ENCODE measurements around the gene PPP2CA. TPM values are rescaled to one million over a fixed set of nuclear protein-coding genes. Genes with fewer than 3 reads are reported as not detected.

Gene PPP2CA
- total RNA-seq, 1 experiment from 2014 or later = 184 TPM

DNA sequence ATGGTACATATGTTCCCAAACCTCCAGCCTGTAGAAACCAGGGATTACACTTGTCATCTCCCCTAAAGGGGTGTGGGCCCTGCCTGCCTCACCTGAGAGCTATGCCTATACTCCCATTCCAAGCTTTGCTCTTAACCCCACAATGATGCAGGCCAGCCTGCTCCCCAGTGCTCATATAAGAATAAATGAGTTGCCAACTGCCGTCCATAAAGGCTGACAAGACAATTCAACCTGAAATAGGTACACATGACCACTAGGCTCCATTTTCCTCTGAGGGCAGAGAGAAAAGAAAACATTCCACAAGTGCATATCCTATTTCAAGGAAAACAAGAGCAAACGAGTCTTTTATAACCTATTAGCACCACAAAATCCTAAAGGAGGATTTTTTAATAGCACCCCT, 77.6 kb downstream of the PPP2CA start:
- CTCF ChIA-PET = interaction anchor here (1.4 kb wide), 1 partner anchor 109 kb away, joined by 3 read pairs; no protein-coding TSS in a partner anchor
- intact Hi-C loops (cut with micrococcal nuclease; ENCODE audit: unreplicated experiment) = no loop called here
- POLR2A ChIA-PET = no interaction called here
- Histone ChIP-seq H3K27me3 (ENCODE audit: control insufficient read depth, insufficient read depth, low read length) (no peaks in the 10 kb centered on the region), H3K27ac (ENCODE audit: low read length) (no peak overlapping the region), H3K36me3 (ENCODE audit: control insufficient read depth, insufficient read depth, low read length) (peaks cover 16% of the 10 kb centered on the region), H3K9me3 (ENCODE audit: control insufficient read depth, insufficient read depth, low read depth, low read length) (no peaks in the 10 kb centered on the region), H3K4me3 (ENCODE audit: low read depth in 2 of 2, low read length in 2 of 2) (no peak overlapping the region), H3K4me1 (ENCODE audit: control insufficient read depth, insufficient read depth, low read length) (peaks cover 3% of the 10 kb centered on the region; the same call in 1 of the 2 replicates)
- no peak for TF ChIP-seq TCF7L2 (IDR thresholded peaks at IDR 0.05; ENCODE audit: low read depth, low read length)
- TF ChIP-seq POLR2AphosphoS5 (IDR thresholded peaks at IDR 0.05; ENCODE audit: low read depth, low read length) = no peak
- TF ChIP-seq, protein P1, sequence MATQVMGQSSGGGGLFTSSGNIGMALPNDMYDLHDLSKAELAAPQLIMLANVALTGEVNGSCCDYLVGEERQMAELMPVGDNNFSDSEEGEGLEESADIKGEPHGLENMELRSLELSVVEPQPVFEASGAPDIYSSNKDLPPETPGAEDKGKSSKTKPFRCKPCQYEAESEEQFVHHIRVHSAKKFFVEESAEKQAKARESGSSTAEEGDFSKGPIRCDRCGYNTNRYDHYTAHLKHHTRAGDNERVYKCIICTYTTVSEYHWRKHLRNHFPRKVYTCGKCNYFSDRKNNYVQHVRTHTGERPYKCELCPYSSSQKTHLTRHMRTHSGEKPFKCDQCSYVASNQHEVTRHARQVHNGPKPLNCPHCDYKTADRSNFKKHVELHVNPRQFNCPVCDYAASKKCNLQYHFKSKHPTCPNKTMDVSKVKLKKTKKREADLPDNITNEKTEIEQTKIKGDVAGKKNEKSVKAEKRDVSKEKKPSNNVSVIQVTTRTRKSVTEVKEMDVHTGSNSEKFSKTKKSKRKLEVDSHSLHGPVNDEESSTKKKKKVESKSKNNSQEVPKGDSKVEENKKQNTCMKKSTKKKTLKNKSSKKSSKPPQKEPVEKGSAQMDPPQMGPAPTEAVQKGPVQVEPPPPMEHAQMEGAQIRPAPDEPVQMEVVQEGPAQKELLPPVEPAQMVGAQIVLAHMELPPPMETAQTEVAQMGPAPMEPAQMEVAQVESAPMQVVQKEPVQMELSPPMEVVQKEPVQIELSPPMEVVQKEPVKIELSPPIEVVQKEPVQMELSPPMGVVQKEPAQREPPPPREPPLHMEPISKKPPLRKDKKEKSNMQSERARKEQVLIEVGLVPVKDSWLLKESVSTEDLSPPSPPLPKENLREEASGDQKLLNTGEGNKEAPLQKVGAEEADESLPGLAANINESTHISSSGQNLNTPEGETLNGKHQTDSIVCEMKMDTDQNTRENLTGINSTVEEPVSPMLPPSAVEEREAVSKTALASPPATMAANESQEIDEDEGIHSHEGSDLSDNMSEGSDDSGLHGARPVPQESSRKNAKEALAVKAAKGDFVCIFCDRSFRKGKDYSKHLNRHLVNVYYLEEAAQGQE (IDR thresholded peaks at IDR 0.05; ENCODE audit: insufficient read depth in 1 of 2, low read depth in 2 of 2, low read length in 1 of 2) = no peak
- no peak for TF ChIP-seq SIN3A (IDR thresholded peaks at IDR 0.05; ENCODE audit: borderline replicate concordance, insufficient read depth, low read depth, low read length)
- TF ChIP-seq, protein P2, sequence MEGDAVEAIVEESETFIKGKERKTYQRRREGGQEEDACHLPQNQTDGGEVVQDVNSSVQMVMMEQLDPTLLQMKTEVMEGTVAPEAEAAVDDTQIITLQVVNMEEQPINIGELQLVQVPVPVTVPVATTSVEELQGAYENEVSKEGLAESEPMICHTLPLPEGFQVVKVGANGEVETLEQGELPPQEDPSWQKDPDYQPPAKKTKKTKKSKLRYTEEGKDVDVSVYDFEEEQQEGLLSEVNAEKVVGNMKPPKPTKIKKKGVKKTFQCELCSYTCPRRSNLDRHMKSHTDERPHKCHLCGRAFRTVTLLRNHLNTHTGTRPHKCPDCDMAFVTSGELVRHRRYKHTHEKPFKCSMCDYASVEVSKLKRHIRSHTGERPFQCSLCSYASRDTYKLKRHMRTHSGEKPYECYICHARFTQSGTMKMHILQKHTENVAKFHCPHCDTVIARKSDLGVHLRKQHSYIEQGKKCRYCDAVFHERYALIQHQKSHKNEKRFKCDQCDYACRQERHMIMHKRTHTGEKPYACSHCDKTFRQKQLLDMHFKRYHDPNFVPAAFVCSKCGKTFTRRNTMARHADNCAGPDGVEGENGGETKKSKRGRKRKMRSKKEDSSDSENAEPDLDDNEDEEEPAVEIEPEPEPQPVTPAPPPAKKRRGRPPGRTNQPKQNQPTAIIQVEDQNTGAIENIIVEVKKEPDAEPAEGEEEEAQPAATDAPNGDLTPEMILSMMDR (IDR thresholded peaks at IDR 0.05) = no peak
- DNase-seq (ENCODE audit: low read depth, low spot score) (no peak), ATAC-seq (no peak)
- in situ Hi-C loops (cut with HindIII; ENCODE audit: low pct_unique_long_range_greater_than_20kb, low sequenced_read_pairs) = no loop called here
- BruUV-seq (replicated peaks) = no TSS peak

DNA sequence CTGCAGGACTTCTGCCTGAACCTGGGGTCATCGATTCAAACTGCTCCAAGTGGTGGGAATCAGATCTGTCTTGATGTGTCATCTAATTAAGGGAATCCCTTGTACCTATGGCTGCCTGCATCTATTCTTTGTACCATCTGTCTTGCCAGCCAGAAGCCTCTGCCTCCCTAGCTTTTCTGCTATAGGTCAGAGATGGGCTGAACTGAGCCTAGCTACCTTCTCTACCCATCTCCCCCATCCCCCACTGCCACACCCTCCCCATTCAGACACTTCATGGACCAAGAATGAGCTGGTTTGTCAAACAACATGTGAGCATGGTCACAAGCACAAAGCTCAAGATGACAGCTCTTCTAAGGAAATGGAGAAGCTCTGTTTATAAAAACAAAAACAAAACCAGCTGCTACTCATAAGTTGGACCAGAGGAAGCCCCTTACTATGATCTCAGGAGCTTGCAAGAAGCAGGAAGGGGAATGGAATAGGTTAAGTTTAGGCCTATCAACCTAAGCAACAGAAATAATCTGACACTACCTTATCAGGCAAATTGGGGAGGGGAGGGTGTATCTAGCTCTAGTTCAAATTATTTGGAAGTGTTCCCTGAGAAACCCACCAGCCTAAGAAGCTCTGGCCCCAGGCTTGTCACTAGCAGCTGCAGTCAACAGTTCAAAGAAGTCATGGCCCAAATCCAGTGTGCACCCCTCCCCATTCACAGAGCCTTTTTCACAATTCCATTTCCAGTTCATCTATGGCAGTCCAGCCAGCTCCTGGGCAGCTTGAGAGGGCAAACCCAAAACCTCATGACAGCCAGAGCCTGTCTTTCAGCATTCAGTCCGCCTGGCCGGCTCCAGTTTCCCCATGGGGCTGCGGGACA, 79.0 kb downstream of the PPP2CA start:
- H3K4me1 ChIP-seq (ENCODE audit: control insufficient read depth, insufficient read depth, low read length) = peaks cover 3% of the 10 kb centered on the region; the same call in 1 of the 2 replicates
- in situ Hi-C loops (cut with HindIII; ENCODE audit: low pct_unique_long_range_greater_than_20kb, low sequenced_read_pairs) = no loop called here

More for the DNA sequence above, 79.0 kb downstream of the PPP2CA start:
- Histone ChIP-seq H3K4me3 (ENCODE audit: low read depth in 2 of 2, low read length in 2 of 2) (no peak overlapping the region), H3K36me3 (ENCODE audit: control insufficient read depth, insufficient read depth, low read length) (peaks cover 10% of the 10 kb centered on the region), H3K27ac (ENCODE audit: low read length) (no peak overlapping the region), H3K9me3 (ENCODE audit: control insufficient read depth, insufficient read depth, low read depth, low read length) (no peaks in the 10 kb centered on the region), H3K27me3 (ENCODE audit: control insufficient read depth, insufficient read depth, low read length) (no peaks in the 10 kb centered on the region)
- BruUV-seq (replicated peaks) = TSS peak; percentile 85
- ATAC-seq = no peak
- TF ChIP-seq SIN3A (IDR thresholded peaks at IDR 0.05; ENCODE audit: borderline replicate concordance, insufficient read depth, low read depth, low read length) (no peak), TCF7L2 (IDR thresholded peaks at IDR 0.05; ENCODE audit: low read depth, low read length) (no peak), POLR2AphosphoS5 (IDR thresholded peaks at IDR 0.05; ENCODE audit: low read depth, low read length) (no peak)
- TF ChIP-seq, protein P1 (IDR thresholded peaks at IDR 0.05; ENCODE audit: insufficient read depth in 1 of 2, low read depth in 2 of 2, low read length in 1 of 2) = no peak
- TF ChIP-seq, protein P2 (IDR thresholded peaks at IDR 0.05) = no peak
- POLR2A ChIA-PET = interaction anchor here (0.7 to 0.8 kb wide), 2 partner anchors 39 to 105 kb away, joined by 3 to 14 read pairs; no protein-coding TSS in a partner anchor
- intact Hi-C loops (cut with micrococcal nuclease; ENCODE audit: unreplicated experiment) = no loop called here
- CTCF ChIA-PET = interaction anchor here (0.6 to 2.2 kb wide), 2 partner anchors 107 to 582 kb away, joined by 5 to 14 read pairs; no protein-coding TSS in a partner anchor
- DNase-seq (ENCODE audit: low read depth, low spot score) = no peak
